KMS-11 (cell line): Measurements from ENCODE around the gene TPSB2.

ENCODE experiments used
- H2AFZ ChIP-seq: fragments of 200-600 bp; sonication (generic); 2 replicates; pipeline ENCODE4 v1.6.1; 2016; ENCODE audit warnings: antibody characterized with exemption, mixed run types, low read depth
- H3K27ac ChIP-seq: fragments of 200-600 bp; sonication (generic); 2 replicates; pipeline ENCODE4 v1.6.1; 2016; ENCODE audit warnings: mild to moderate bottlenecking, mixed run types
- H3K27me3 ChIP-seq: fragments of 200-600 bp; sonication (generic); 2 replicates; pipeline ENCODE4 v1.6.1; 2017; ENCODE audit warnings: mild to moderate bottlenecking, low read depth, mixed run types, moderate library complexity; ENCODE audit not compliant: insufficient read depth
- H3K36me3 ChIP-seq: fragments of 200-600 bp; sonication (generic); 2 replicates; pipeline ENCODE4 v1.6.1; 2017; ENCODE audit warnings: mild to moderate bottlenecking, mixed run types; ENCODE audit not compliant: insufficient read depth
- H3K4me1 ChIP-seq: fragments of 200-600 bp; sonication (generic); 2 replicates; pipeline ENCODE4 v1.6.1; 2016; ENCODE audit warnings: mild to moderate bottlenecking, low read depth, mixed run types; ENCODE audit not compliant: poor library complexity, severe bottlenecking
- H3K4me2 ChIP-seq: fragments of 200-600 bp; sonication (generic); 2 replicates; pipeline ENCODE4 v1.7.0; 2016; ENCODE audit warnings: mild to moderate bottlenecking, mixed run types
- H3K4me3 ChIP-seq: fragments of 200-600 bp; sonication (generic); IDR thresholded peaks from 2 replicates; pipeline ENCODE4 v1.6.1; 2017; ENCODE audit warnings: low read depth, low read length, mixed read lengths; ENCODE audit not compliant: insufficient read depth
- H3K79me2 ChIP-seq: fragments of 200-600 bp; sonication (generic); 2 replicates; pipeline ENCODE4 v1.6.1; 2016; ENCODE audit warnings: low read depth, mixed run types; ENCODE audit not compliant: insufficient read depth
- H3K9ac ChIP-seq: fragments of 200-600 bp; sonication (generic); 2 replicates; pipeline ENCODE4 v1.6.1; 2016; ENCODE audit warnings: mild to moderate bottlenecking, mixed run types
- H4K20me1 ChIP-seq: fragments of 200-600 bp; sonication (generic); 2 replicates; pipeline ENCODE4 v1.6.1; 2016; ENCODE audit warnings: mild to moderate bottlenecking, mixed run types; ENCODE audit not compliant: insufficient read depth
- TF ChIP-seq, protein P1 (sequence below): fragments of 200-600 bp; sonication (generic); conservative IDR thresholded peaks from 2 replicates; pipeline ENCODE4 v1.6.1; 2017; ENCODE audit warnings: low read depth, mild to moderate bottlenecking, antibody characterized with exemption, low read length, moderate library complexity, mixed read lengths

The TPSB2 gene

DNA sequence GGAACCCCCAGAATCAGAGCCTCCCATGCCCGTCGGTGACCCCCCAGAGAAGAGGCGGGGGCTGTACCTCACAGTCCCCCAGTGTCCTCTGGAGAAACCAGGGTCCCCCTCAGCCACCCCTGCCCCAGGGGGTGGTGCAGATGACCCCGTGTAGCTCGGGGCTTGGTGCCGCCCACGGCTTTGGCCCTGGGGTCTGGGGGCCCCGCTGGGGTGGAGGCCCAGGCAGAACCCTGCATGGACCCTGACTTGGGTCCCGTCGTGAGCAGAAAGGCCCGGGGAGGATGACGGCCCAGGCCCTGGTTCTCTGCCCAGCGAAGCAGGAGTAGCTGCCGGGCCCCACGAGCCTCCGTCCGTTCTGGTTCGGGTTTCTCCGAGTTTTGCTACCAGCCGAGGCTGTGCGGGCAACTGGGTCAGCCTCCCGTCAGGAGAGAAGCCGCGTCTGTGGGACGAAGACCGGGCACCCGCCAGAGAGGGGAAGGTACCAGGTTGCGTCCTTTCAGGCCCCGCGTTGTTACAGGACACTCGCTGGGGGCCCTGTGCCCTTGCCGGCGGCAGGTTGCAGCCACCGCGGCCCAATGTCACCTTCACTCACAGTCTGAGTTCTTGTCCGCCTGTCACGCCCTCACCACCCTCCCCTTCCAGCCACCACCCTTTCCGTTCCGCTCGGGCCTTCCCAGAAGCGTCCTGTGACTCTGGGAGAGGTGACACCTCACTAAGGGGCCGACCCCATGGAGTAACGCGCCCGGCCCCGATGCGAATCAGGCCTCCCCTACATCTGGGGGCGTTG lies 8.9 kb downstream of the TPSB2 start:
- Histone ChIP-seq H3K36me3 (no peaks in the 10 kb centered on the region), H3K4me3 (no peak overlapping the region), H3K27ac (no peak overlapping the region), H3K4me2 (no peak overlapping the region), H4K20me1 (no peaks in the 10 kb centered on the region), H3K9ac (no peak overlapping the region), H2AFZ (no peak overlapping the region), H3K79me2 (no peaks in the 10 kb centered on the region), H3K4me1 (no peaks in the 10 kb centered on the region), H3K27me3 (peaks cover 96% of the 10 kb centered on the region)
- TF ChIP-seq, protein P1, sequence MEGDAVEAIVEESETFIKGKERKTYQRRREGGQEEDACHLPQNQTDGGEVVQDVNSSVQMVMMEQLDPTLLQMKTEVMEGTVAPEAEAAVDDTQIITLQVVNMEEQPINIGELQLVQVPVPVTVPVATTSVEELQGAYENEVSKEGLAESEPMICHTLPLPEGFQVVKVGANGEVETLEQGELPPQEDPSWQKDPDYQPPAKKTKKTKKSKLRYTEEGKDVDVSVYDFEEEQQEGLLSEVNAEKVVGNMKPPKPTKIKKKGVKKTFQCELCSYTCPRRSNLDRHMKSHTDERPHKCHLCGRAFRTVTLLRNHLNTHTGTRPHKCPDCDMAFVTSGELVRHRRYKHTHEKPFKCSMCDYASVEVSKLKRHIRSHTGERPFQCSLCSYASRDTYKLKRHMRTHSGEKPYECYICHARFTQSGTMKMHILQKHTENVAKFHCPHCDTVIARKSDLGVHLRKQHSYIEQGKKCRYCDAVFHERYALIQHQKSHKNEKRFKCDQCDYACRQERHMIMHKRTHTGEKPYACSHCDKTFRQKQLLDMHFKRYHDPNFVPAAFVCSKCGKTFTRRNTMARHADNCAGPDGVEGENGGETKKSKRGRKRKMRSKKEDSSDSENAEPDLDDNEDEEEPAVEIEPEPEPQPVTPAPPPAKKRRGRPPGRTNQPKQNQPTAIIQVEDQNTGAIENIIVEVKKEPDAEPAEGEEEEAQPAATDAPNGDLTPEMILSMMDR, result no peak

DNA sequence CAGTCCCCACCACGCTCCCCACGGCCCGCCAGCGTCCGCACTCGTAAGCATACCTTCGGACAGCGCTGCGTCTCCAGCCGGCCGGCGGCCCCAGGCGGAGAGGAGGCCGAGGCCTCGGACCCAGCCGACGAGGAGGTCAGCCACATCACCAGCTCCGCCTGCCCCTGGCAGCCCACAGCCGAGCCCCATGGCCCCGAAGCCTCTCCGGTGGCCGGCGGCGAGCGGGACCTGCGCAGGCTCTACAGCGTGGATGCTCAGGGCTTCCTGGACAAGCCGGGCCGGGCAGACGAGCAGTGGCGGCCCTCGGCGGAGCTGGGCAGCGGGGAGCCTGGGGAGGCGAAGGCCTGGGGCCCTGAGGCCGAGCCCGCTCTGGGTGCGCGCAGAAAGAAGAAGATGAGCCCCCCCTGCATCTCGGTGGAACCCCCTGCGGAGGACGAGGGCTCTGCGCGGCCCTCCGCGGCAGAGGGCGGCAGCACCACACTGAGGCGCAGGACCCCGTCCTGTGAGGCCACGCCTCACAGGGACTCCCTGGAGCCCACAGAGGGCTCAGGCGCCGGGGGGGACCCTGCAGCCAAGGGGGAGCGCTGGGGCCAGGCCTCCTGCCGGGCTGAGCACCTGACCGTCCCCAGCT lies 9.8 kb downstream of the TPSB2 start:
- Histone ChIP-seq H4K20me1 (no peaks in the 10 kb centered on the region), H3K4me3 (no peak overlapping the region), H3K27me3 (peaks cover 95% of the 10 kb centered on the region), H3K9ac (no peak overlapping the region), H3K27ac (no peak overlapping the region), H3K79me2 (no peaks in the 10 kb centered on the region), H3K36me3 (no peaks in the 10 kb centered on the region), H3K4me1 (no peaks in the 10 kb centered on the region), H3K4me2 (no peak overlapping the region), H2AFZ (no peak overlapping the region)
- TF ChIP-seq, protein P1, result no peak

DNA sequence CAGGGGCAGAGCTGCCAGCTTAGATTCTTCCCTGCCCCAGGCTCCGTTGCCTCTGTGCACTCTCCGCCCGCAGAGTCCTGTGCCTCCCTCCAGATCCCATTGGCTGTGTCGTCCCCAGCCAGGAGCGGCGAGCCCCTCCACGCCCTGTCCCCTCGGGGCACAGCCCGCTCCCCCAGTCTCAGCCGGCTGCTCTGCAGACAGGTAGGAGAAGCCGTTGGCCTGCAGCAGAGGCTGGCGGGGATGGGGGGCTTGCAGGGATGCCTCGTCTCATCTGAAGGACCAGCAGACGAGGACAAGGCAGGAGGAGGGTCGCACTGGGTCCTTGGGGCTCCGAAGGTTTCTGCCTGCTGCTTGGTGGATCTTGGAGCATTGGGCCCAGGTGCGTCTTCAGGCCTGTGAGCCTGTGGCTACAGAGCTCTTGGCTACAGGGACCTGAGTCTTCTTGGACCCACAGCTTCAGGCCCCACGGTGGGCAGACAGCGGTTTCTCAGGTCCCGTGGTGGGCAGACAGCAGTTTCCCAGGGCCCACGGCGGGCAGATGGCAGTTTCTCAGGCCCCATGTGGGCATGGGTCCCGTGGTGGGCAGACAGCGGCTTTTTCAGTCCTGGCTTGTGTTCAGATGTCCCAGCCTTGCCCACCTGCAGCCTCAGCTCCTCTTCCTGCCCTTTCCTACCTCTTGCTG lies 10.9 kb downstream of the TPSB2 start:
- Histone ChIP-seq H3K36me3 (no peaks in the 10 kb centered on the region), H3K79me2 (no peaks in the 10 kb centered on the region), H3K4me3 (no peak overlapping the region), H3K27me3 (peaks cover 97% of the 10 kb centered on the region), H3K27ac (no peak overlapping the region), H3K9ac (no peak overlapping the region), H4K20me1 (no peaks in the 10 kb centered on the region), H3K4me2 (no peak overlapping the region), H2AFZ (no peak overlapping the region), H3K4me1 (no peaks in the 10 kb centered on the region)
- TF ChIP-seq, protein P1, result no peak

DNA sequence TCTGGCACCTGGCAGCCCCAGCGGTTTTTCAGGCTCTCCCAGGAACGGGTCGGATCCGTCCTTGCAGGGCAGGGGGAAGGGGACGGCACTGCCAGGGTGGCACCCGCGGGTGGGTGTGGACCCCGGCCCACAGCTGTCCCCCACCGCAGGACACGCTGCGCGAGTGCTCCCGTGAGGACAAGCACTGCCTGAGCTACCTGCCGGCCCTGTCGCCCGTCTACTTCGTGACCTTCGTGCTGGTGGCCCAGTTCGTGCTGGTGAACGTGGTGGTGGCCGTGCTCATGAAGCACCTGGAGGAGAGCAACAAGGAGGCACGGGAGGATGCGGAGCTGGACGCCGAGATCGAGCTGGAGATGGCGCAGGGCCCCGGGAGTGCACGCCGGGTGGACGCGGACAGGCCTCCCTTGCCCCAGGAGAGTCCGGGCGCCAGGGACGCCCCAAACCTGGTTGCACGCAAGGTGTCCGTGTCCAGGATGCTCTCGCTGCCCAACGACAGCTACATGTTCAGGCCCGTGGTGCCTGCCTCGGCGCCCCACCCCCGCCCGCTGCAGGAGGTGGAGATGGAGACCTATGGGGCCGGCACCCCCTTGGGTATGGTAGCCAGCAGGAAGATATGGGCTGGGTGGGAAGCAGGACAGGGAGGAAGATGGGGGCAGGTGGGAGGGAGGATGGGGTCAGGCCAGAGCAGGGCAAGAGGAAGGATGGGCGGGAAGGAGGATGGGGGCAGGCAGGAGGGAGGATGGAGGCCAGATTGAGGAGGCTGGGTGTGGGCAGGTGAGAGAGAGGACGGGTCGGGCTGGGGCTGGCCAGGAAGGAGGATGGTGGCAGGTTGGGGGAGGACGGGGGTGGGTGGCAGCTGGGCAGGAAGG lies 11.7 kb downstream of the TPSB2 start:
- H3K79me2 ChIP-seq, result no peaks in the 10 kb centered on the region
- no peak overlapping the region for H3K4me3 ChIP-seq
- no peaks in the 10 kb centered on the region for H3K36me3 ChIP-seq
- TF ChIP-seq, protein P1, result no peak
- no peaks in the 10 kb centered on the region for H3K4me1 ChIP-seq
- H3K9ac ChIP-seq, result no peak overlapping the region
- peaks cover 97% of the 10 kb centered on the region for H3K27me3 ChIP-seq
- H3K4me2 ChIP-seq, result no peak overlapping the region
- H4K20me1 ChIP-seq, result no peaks in the 10 kb centered on the region
- H2AFZ ChIP-seq, result no peak overlapping the region
- H3K27ac ChIP-seq, result no peak overlapping the region
